ENCODE measurements around the gene ARHGAP15. TPM values are rescaled to one million over a fixed set of nuclear protein-coding genes. Genes with fewer than 3 reads are reported as not detected.

ARHGAP15 gene
- total RNA-seq, 1 donor from 2014 or later = not detected

DNA sequence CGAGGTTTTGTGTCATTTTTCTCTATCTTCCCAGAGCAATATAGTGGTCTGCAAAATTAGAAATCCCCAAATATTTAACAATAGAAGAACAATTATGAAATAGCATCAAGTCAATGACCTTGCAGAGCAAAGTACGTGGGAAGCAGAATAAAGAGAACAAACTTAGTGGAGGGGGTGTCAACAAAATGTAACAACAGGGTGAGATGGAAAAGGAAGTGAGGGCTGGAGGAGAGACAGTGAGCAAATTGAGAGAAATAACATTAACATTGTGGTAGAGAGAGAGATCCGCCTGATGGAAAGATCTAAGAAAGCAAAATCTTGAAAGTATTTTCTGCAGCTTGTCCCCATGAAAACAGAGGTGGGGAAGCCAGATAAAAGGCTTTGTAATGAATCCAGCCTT is 23.4 kb downstream of the ARHGAP15 start:
- no peaks in the 10 kb centered on the region for H3K9me3 ChIP-seq (ENCODE audit: insufficient read depth, low read depth, low read length)
- TF ChIP-seq, protein P1, sequence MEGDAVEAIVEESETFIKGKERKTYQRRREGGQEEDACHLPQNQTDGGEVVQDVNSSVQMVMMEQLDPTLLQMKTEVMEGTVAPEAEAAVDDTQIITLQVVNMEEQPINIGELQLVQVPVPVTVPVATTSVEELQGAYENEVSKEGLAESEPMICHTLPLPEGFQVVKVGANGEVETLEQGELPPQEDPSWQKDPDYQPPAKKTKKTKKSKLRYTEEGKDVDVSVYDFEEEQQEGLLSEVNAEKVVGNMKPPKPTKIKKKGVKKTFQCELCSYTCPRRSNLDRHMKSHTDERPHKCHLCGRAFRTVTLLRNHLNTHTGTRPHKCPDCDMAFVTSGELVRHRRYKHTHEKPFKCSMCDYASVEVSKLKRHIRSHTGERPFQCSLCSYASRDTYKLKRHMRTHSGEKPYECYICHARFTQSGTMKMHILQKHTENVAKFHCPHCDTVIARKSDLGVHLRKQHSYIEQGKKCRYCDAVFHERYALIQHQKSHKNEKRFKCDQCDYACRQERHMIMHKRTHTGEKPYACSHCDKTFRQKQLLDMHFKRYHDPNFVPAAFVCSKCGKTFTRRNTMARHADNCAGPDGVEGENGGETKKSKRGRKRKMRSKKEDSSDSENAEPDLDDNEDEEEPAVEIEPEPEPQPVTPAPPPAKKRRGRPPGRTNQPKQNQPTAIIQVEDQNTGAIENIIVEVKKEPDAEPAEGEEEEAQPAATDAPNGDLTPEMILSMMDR (IDR thresholded peaks at IDR 0.05; ENCODE audit: insufficient read depth, low read depth, low read length) = no peak
- TF ChIP-seq EZH2 (IDR thresholded peaks at IDR 0.05; ENCODE audit: insufficient read depth, low read length) = no peak

GRCh38 chr2:143155661-143156060 is 26.4 kb downstream of the ARHGAP15 start:
- Mint-ChIP-seq H3K36me3 (ENCODE audit: low read depth, unreplicated experiment) (no peaks in the 10 kb centered on the region), H3K4me1 (ENCODE audit: low read depth, unreplicated experiment) (no peaks in the 10 kb centered on the region), H3K4me3 (ENCODE audit: unreplicated experiment) (no peak overlapping the region), H3K27ac (ENCODE audit: unreplicated experiment) (no peak overlapping the region), H3K9me3 (ENCODE audit: unreplicated experiment) (no peaks in the 10 kb centered on the region), H3K27me3 (ENCODE audit: low read depth, unreplicated experiment) (no peaks in the 10 kb centered on the region)
- Histone ChIP-seq H2AFZ (ENCODE audit: low read depth, low read length) (no peak overlapping the region), H4K20me1 (ENCODE audit: insufficient read depth, low read length) (no peaks in the 10 kb centered on the region), H3K4me1 (ENCODE audit: insufficient read depth, low read length) (no peaks in the 10 kb centered on the region), H3K36me3 (ENCODE audit: insufficient read depth, low read length) (no peaks in the 10 kb centered on the region), H3K27ac (ENCODE audit: low read depth, low read length) (no peak overlapping the region), H3K9me3 (ENCODE audit: insufficient read depth, low read depth, low read length) (no peaks in the 10 kb centered on the region), H3K79me2 (ENCODE audit: insufficient read depth, low read length) (no peaks in the 10 kb centered on the region), H3K27me3 (ENCODE audit: insufficient read depth, low read length) (peaks cover 6% of the 10 kb centered on the region), H3K4me2 (ENCODE audit: low read length) (no peak overlapping the region), H3K4me3 (ENCODE audit: insufficient read depth, low read depth, low read length) (no peak overlapping the region), H3K9ac (ENCODE audit: low read length) (no peak overlapping the region)
- FAIRE-seq (no peak), DNase-seq (ENCODE audit: low read depth) (no peak)
- no peak for TF ChIP-seq EZH2 (IDR thresholded peaks at IDR 0.05; ENCODE audit: insufficient read depth, low read length)
- TF ChIP-seq, protein P1 (IDR thresholded peaks at IDR 0.05; ENCODE audit: insufficient read depth, low read depth, low read length) = no peak

More for the DNA sequence above, 23.4 kb downstream of the ARHGAP15 start:
- H3K27me3 Mint-ChIP-seq (ENCODE audit: low read depth, unreplicated experiment) = peaks cover 2% of the 10 kb centered on the region
- H2AFZ ChIP-seq (ENCODE audit: low read depth, low read length) = no peak overlapping the region
- H3K27ac ChIP-seq (ENCODE audit: low read depth, low read length) = no peak overlapping the region
- no peaks in the 10 kb centered on the region for H3K36me3 ChIP-seq (ENCODE audit: insufficient read depth, low read length)
- no peak overlapping the region for H3K4me2 ChIP-seq (ENCODE audit: low read length)
- H4K20me1 ChIP-seq (ENCODE audit: insufficient read depth, low read length) = no peaks in the 10 kb centered on the region
- peaks cover 2% of the 10 kb centered on the region for H3K27me3 ChIP-seq (ENCODE audit: insufficient read depth, low read length)
- H3K9ac ChIP-seq (ENCODE audit: low read length) = no peak overlapping the region
- H3K4me1 ChIP-seq (ENCODE audit: insufficient read depth, low read length) = no peaks in the 10 kb centered on the region
- no peak overlapping the region for H3K4me3 Mint-ChIP-seq (ENCODE audit: unreplicated experiment)
- H3K9me3 Mint-ChIP-seq (ENCODE audit: unreplicated experiment) = no peaks in the 10 kb centered on the region
- FAIRE-seq (no peak), DNase-seq (ENCODE audit: low read depth) (no peak)
- no peaks in the 10 kb centered on the region for H3K79me2 ChIP-seq (ENCODE audit: insufficient read depth, low read length)
- no peaks in the 10 kb centered on the region for H3K4me1 Mint-ChIP-seq (ENCODE audit: low read depth, unreplicated experiment)
- no peak overlapping the region for H3K27ac Mint-ChIP-seq (ENCODE audit: unreplicated experiment)
- H3K36me3 Mint-ChIP-seq (ENCODE audit: low read depth, unreplicated experiment) = no peaks in the 10 kb centered on the region
- no peak overlapping the region for H3K4me3 ChIP-seq (ENCODE audit: insufficient read depth, low read depth, low read length)

GRCh38 chr2:143157001-143157400 is 27.8 kb downstream of the ARHGAP15 start:
- Histone ChIP-seq H4K20me1 (ENCODE audit: insufficient read depth, low read length) (no peaks in the 10 kb centered on the region), H3K36me3 (ENCODE audit: insufficient read depth, low read length) (no peaks in the 10 kb centered on the region), H3K27ac (ENCODE audit: low read depth, low read length) (no peak overlapping the region), H3K79me2 (ENCODE audit: insufficient read depth, low read length) (no peaks in the 10 kb centered on the region), H3K4me2 (ENCODE audit: low read length) (no peak overlapping the region), H3K4me1 (ENCODE audit: insufficient read depth, low read length) (no peaks in the 10 kb centered on the region), H3K9ac (ENCODE audit: low read length) (no peak overlapping the region), H2AFZ (ENCODE audit: low read depth, low read length) (no peak overlapping the region), H3K4me3 (ENCODE audit: insufficient read depth, low read depth, low read length) (no peak overlapping the region), H3K9me3 (ENCODE audit: insufficient read depth, low read depth, low read length) (no peaks in the 10 kb centered on the region), H3K27me3 (ENCODE audit: insufficient read depth, low read length) (peaks cover 15% of the 10 kb centered on the region)
- no peaks in the 10 kb centered on the region for H3K9me3 Mint-ChIP-seq (ENCODE audit: unreplicated experiment)
- no peaks in the 10 kb centered on the region for H3K4me1 Mint-ChIP-seq (ENCODE audit: low read depth, unreplicated experiment)
- TF ChIP-seq, protein P1 (IDR thresholded peaks at IDR 0.05; ENCODE audit: insufficient read depth, low read depth, low read length) = no peak
- no peak for TF ChIP-seq EZH2 (IDR thresholded peaks at IDR 0.05; ENCODE audit: insufficient read depth, low read length)
- no peak overlapping the region for H3K27ac Mint-ChIP-seq (ENCODE audit: unreplicated experiment)
- DNase-seq (ENCODE audit: low read depth) (no peak), FAIRE-seq (no peak)
- no peaks in the 10 kb centered on the region for H3K27me3 Mint-ChIP-seq (ENCODE audit: low read depth, unreplicated experiment)
- H3K36me3 Mint-ChIP-seq (ENCODE audit: low read depth, unreplicated experiment) = no peaks in the 10 kb centered on the region
- no peak overlapping the region for H3K4me3 Mint-ChIP-seq (ENCODE audit: unreplicated experiment)
